Bronchial epithelial cell (primary cell): ENCODE measurements around the gene MICALL1. TPM values are rescaled to one million over a fixed set of nuclear protein-coding genes. Genes with fewer than 3 reads are reported as not detected.
A peak's percentile ranks its signal among the peaks of the same experiment; 100 is the strongest.
"Not testable (repeated sequence)": the region's sequence is repeated elsewhere in the genome, so short reads cannot be mapped to it uniquely, and the experiment has no call there.

Experiments
- DNase-seq: peaks from one replicate; pipeline ENCODE4 v3.0.0-alpha.2; 2010; ENCODE audit warnings: low read depth
- FAIRE-seq: peaks from 2 replicates; lab custom pipeline; 2011; peaks lifted over from hg19 to GRCh38; lab: Jason Lieb, UNC
- H3K27me3 ChIP-seq: 2 replicates; pipeline ENCODE4 v1.5.1; 2011; ENCODE audit warnings: low read length; ENCODE audit not compliant: control insufficient read depth, insufficient read depth
- H3K36me3 ChIP-seq: 2 replicates; pipeline ENCODE4 v1.5.1; 2011; ENCODE audit warnings: low read length; ENCODE audit not compliant: control insufficient read depth, insufficient read depth
- H3K4me3 ChIP-seq: 2 replicates; pipeline ENCODE4 v1.5.1; 2011; ENCODE audit warnings: mild to moderate bottlenecking, low read depth, low read length, control low read depth
- CTCF ChIP-seq: IDR thresholded peaks from 2 replicates; pipeline ENCODE4 v1.5.1; 2011; ENCODE audit warnings: mild to moderate bottlenecking, moderate library complexity, low read length, control low read depth, inconsistent platforms; ENCODE audit not compliant: insufficient read depth, severe bottlenecking
- total RNA-seq: library from RNA; depleted of rRNA; stranded (reverse); fragments of >200 nt; gene quantifications from 2 replicates; pipeline ENCODE4 v1.2.1, GENCODE V29; 2014

Gene MICALL1
- total RNA-seq, 1 donor from 2014 or later, result 143 TPM

- FAIRE-seq (no peak), DNase-seq (no peak)
- Histone ChIP-seq H3K36me3 (peaks cover 13% of the 10 kb centered on the region), H3K4me3 (no peak overlapping the region), H3K27me3 (no peaks in the 10 kb centered on the region)
- TF ChIP-seq CTCF, result no peak
These were observed 66.4 kb downstream of the MICALL1 start for GRCh38 chr22:37972527-37972926.

GRCh38 chr22:37973271-37974170 lies 67.4 kb downstream of the MICALL1 start:
- Histone ChIP-seq H3K27me3 (no peaks in the 10 kb centered on the region), H3K4me3 (no peak overlapping the region), H3K36me3 (peaks cover 5% of the 10 kb centered on the region)
- no peak for TF ChIP-seq CTCF
- no peak for FAIRE-seq
- no peak for DNase-seq

- no peak for TF ChIP-seq CTCF
- DNase-seq (no peak), FAIRE-seq (no peak)
- Histone ChIP-seq H3K36me3 (peaks cover 3% of the 10 kb centered on the region), H3K27me3 (no peaks in the 10 kb centered on the region), H3K4me3 (no peak overlapping the region)
These were observed 69.1 kb downstream of the MICALL1 start for GRCh38 chr22:37975153-37975552.

GRCh38 chr22:37976022-37976421 lies 69.9 kb downstream of the MICALL1 start:
- DNase-seq, H3K36me3 ChIP-seq, FAIRE-seq: not testable (repeated sequence)

GRCh38 chr22:37976547-37976946 lies 70.5 kb downstream of the MICALL1 start:
- TF ChIP-seq CTCF, result no peak
- Histone ChIP-seq H3K27me3 (no peaks in the 10 kb centered on the region), H3K4me3 (no peak overlapping the region), H3K36me3 (peaks cover 3% of the 10 kb centered on the region)
- DNase-seq, result no peak
- FAIRE-seq, result peak; percentile 88

More at GRCh38 chr22:37976022-37976421, 69.9 kb downstream of the MICALL1 start:
- H3K4me3 ChIP-seq, H3K27me3 ChIP-seq: not testable (repeated sequence)

GRCh38 chr22:37979782-37980181 lies 73.7 kb downstream of the MICALL1 start:
- DNase-seq (no peak), FAIRE-seq (no peak)
- Histone ChIP-seq H3K4me3 (no peak overlapping the region), H3K36me3 (no peaks in the 10 kb centered on the region), H3K27me3 (no peaks in the 10 kb centered on the region)
- TF ChIP-seq CTCF, result no peak
